Measurements from ENCODE around the gene SF3A1.
"Not testable (repeated sequence)": the region's sequence is repeated elsewhere in the genome, so short reads cannot be mapped to it uniquely, and the experiment has no call there.

Gene SF3A1, protein sequence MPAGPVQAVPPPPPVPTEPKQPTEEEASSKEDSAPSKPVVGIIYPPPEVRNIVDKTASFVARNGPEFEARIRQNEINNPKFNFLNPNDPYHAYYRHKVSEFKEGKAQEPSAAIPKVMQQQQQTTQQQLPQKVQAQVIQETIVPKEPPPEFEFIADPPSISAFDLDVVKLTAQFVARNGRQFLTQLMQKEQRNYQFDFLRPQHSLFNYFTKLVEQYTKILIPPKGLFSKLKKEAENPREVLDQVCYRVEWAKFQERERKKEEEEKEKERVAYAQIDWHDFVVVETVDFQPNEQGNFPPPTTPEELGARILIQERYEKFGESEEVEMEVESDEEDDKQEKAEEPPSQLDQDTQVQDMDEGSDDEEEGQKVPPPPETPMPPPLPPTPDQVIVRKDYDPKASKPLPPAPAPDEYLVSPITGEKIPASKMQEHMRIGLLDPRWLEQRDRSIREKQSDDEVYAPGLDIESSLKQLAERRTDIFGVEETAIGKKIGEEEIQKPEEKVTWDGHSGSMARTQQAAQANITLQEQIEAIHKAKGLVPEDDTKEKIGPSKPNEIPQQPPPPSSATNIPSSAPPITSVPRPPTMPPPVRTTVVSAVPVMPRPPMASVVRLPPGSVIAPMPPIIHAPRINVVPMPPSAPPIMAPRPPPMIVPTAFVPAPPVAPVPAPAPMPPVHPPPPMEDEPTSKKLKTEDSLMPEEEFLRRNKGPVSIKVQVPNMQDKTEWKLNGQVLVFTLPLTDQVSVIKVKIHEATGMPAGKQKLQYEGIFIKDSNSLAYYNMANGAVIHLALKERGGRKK

GRCh38 chr22:30356449-30357235 is at the start of gene SF3A1, which contains the start of gene CCDC157:
Gene SF3A1, minus strand, starts transcription at chr22:30356894. Its CDS starts 102 bp downstream, at chr22:30356792.
Gene CCDC157, plus strand, starts transcription at chr22:30357007. Its CDS starts 8,994 bp downstream, at chr22:30366001.
- peak; percentile 71 to 79 for DNase-seq (ENCODE audit: low read depth in 1 of 2, low spot score in 1 of 2)

- DNase-seq (ENCODE audit: low read depth in 1 of 2, low spot score in 1 of 2), result no peak
Observed at GRCh38 chr22:30406400-30406799, 49.7 kb upstream of the SF3A1 start.

- no peak for DNase-seq (ENCODE audit: low read depth in 1 of 2, low spot score in 1 of 2)
Observed at GRCh38 chr22:30405731-30406130, 49.0 kb upstream of the SF3A1 start.

DNA sequence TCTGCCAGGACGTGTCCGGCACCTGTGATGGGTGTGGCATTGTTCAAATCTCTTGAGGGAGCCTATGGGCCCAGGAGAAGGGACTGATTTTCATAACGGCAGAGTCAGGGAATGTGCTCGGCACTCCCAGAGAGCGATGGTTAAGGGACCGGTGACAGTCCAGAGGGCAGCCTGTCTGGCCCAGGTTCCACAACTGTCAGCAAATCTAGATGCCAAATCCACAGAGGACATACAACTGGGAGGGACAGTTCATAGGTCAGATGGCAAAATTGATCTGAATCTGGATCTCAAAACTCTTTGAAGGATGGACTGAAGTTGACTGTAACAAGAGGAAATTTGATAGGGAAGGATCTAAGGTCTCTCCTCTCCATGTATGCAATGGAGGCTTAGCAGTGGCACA is 47.6 kb upstream of the SF3A1 start:
- no peak for DNase-seq (ENCODE audit: low read depth in 1 of 2, low spot score in 1 of 2)

DNA sequence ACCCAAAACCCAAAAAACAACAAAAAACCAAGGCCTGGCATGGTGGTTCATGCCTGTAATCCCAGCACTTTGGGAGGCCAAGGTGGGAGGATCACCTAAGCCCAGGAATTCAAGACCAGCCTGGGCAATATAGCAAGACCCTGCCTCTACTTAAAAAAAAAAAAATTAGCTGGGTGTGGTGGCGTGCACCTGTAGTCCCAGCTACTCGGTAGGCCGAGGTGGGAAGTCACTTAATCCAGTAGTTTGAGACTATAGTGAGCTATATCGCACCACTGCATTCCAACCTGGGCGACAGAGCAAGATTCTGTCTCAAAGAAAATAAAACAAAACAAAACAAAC is 46.0 kb upstream of the SF3A1 start:
- DNase-seq (ENCODE audit: low read depth in 1 of 2, low spot score in 1 of 2), result not testable (repeated sequence)

DNA sequence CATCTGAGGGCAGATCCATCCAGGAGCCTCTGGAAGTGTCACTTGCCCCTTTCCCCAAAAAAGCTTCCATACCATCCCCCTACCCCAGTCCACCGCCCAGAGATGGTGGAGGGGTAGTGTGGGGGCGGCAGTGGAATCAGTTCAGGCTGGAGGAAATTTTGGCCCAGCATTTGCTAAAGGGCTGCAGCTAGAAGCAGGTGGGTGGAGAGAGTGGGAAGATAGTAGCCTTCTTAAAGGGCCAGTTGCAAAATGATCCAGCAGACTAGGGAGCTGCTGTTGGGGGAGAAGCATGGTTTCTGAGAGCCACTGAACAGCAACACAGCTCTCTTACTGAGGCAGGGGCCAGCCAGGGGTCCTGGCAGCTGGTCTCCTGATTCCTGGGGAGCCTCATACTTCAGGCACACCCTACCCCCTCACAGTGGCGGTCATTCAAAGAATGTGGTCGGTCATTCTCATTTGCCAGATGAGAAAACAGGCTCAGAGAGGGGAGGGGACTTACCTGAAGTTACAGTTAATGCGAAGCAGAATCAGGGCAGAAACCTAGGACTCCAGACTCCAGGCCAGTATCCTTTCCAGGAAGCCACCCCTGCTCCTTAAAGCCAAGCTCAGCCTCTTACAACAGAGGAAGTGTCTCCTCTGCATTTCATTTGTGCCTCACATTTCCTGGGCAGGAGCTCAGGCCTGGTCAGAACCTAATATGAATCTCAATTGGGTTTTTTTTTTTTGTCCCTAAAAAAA is 45.5 kb upstream of the SF3A1 start:
- no peak for DNase-seq (ENCODE audit: low read depth in 1 of 2, low spot score in 1 of 2)

DNA sequence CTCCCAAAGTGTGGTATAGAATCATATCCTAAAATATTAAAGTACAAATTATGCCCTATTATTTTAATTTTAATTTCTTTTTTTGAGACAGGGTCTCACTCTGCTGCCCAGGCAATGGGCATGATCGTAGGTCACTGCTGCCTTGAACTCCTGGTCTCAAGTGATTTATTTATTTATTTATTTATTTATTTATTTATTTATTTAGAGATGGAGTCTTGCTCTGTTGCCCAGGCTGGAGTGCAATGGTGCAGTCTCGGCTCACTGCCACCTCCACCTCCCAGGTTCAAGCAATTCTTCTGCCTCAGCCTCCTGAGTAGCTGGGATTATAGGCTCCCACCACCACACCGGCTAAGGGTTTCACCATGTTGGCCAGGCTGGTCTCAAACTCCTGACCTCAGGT is 44.3 kb upstream of the SF3A1 start:
- not testable (repeated sequence) for DNase-seq (ENCODE audit: low read depth in 1 of 2, low spot score in 1 of 2)

GRCh38 chr22:30400159-30400558 is 43.5 kb upstream of the SF3A1 start:
- no peak for DNase-seq (ENCODE audit: low read depth in 1 of 2, low spot score in 1 of 2)

- no peak for DNase-seq (ENCODE audit: low read depth in 1 of 2, low spot score in 1 of 2)
Observed at GRCh38 chr22:30399718-30400117, 43.0 kb upstream of the SF3A1 start.

GRCh38 chr22:30398685-30399680 is 42.3 kb upstream of the SF3A1 start:
- DNase-seq (ENCODE audit: low read depth in 1 of 2, low spot score in 1 of 2), result no peak

GRCh38 chr22:30397656-30398635 is 41.3 kb upstream of the SF3A1 start:
- no peak for DNase-seq (ENCODE audit: low read depth in 1 of 2, low spot score in 1 of 2)

DNA sequence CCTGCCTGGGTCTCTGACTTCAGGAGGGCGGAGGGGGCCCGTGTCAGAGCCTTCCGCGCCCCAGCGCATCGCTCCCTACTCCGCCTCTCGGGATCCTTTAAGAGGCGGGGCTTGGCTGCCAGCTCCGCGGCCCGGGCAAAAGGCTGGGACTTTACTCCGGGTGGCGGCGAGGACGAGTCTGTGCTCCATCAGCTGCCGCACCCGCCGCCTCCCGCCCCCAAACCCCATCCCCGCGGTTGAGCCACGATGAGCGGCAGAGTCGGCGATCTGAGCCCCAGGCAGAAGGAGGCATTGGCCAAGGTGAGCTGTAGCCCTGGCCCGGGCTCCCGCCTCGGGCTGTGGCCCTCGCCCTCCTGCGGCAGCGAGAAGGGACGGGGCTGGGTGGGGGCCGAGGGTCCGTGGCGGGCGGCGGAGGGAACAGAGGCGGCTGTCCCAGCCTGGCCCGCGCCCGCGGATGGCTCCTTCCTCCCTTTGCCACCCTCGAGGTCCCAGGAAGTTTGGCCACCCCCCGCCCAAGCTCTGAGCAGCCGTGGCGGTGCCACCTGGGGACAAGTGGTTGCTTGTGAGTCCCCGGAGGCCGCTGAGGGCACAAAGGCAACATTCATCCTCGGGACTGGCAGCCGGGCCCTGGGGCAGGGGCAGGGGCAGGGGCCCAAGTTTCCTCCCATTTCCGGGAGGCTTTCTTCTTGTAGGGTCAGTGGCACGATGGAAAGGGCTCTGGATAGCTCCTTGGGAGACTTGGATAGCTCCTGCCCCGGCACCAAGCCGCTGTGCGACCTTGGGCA is 40.4 kb upstream of the SF3A1 start, which contains the start of gene SEC14L2:
SEC14L2 (plus strand) TSS at position 148 of the 785 bp plus-strand sequence; CDS start at position 247, 99 bp downstream.
- DNase-seq (ENCODE audit: low read depth in 1 of 2, low spot score in 1 of 2), result peak; percentile 27 to 55

GRCh38 chr22:30393885-30394284 is 37.2 kb upstream of the SF3A1 start:
- DNase-seq (ENCODE audit: low read depth in 1 of 2, low spot score in 1 of 2), result no peak

DNA sequence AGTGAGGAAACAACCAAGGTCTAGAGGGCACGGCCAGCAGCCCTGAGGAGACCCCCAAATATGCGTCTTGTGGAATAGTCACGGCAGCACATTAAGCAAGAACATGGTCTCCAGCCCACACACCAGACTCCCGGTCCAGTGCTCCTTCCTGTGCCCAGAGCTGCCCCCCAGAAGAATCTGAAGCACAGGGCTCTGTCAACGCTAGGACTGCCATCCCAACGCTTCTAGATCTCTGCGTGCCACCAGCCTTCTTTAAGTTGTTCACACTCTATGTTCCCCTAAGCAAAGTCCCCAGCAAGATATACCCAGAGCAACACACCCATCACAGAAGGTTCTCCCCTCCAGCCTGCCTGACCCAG is 36.6 kb upstream of the SF3A1 start:
- DNase-seq (ENCODE audit: low read depth in 1 of 2, low spot score in 1 of 2), result no peak

GRCh38 chr22:30392661-30393321 is 36.1 kb upstream of the SF3A1 start:
- no peak for DNase-seq (ENCODE audit: low read depth in 1 of 2, low spot score in 1 of 2)

DNA sequence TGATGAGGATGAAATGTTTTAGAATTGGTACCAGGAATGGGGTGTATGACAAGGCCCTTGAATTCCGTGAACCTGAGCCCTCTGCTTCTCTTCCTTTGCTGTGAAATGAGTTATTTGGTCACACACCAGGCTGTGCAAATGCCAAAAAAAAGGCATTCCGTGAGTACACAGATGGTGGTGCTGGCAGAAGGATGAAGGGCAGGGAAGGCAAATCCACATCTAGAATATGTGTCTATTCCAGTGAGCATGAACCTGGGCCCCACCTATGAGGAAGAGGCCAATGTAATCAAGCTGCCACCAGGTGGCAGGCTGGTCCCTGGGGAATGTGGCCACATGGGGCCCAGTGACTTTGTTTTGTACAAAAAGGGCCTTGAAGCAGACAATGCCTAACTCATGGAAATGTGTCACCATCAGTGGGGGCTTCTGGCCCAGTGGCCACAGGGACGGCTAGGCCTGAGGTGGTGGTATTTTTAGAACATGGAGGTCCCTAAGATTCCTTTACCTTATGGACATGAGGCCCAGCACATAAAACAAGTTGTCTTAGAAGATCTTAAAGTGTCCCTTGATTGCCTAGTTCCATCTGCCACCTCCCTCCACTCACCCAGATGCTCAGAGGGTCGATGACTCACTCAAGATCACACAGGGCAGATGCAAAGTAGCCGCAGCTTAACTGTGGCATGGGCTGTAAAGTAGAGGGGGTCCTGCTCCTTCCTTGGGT is 34.4 kb upstream of the SF3A1 start:
- peak; percentile 57 to 71 for DNase-seq (ENCODE audit: low read depth in 1 of 2, low spot score in 1 of 2)
